ENCODE measurements around the gene HASPIN.
A peak's percentile ranks its signal among the peaks of the same experiment; 100 is the strongest.
"Not testable (repeated sequence)": the region's sequence is repeated elsewhere in the genome, so short reads cannot be mapped to it uniquely, and the experiment has no call there.

HASPIN gene

GRCh38 chr17:3689262-3690093 is 34.2 kb upstream of the HASPIN start:
- DNase-seq (no peak), ATAC-seq (replicated peaks) (no peak)
- Mint-ChIP-seq H3K9me3 (no peaks in the 10 kb centered on the region), H3K36me3 (ENCODE audit: insufficient read depth) (peaks cover 15% of the 10 kb centered on the region), H3K27ac (no peak overlapping the region), H3K27me3 (no peaks in the 10 kb centered on the region), H3K4me3 (no peak overlapping the region), H3K4me1 (ENCODE audit: low read depth in 2 of 2) (peaks cover 14 to 15% of the 10 kb centered on the region in 2 donors)

- Mint-ChIP-seq H3K36me3 (ENCODE audit: insufficient read depth) (peaks cover 11% of the 10 kb centered on the region), H3K4me3 (no peak overlapping the region), H3K9me3 (no peaks in the 10 kb centered on the region), H3K27me3 (no peaks in the 10 kb centered on the region), H3K27ac (peak overlapping the region in 1 of 2 donors; percentile 60), H3K4me1 (ENCODE audit: low read depth in 2 of 2) (peaks cover 16 to 20% of the 10 kb centered on the region in 2 donors)
- ATAC-seq (replicated peaks) (no peak), DNase-seq (no peak)
Observed at GRCh38 chr17:3690094-3690715, 33.5 kb upstream of the HASPIN start.

- Mint-ChIP-seq H3K4me3 (no peak overlapping the region), H3K27ac (no peak overlapping the region)
Observed at GRCh38 chr17:3691617-3692067, 32.1 kb upstream of the HASPIN start.

GRCh38 chr17:3692346-3692745 is 31.4 kb upstream of the HASPIN start:
- Mint-ChIP-seq H3K4me3 (no peak overlapping the region), H3K4me1 (ENCODE audit: low read depth in 2 of 2) (peaks cover 20 to 23% of the 10 kb centered on the region in 2 donors), H3K27me3 (no peaks in the 10 kb centered on the region), H3K36me3 (ENCODE audit: insufficient read depth) (peaks cover 17% of the 10 kb centered on the region), H3K27ac (no peak overlapping the region), H3K9me3 (no peaks in the 10 kb centered on the region)
- no peak for ATAC-seq (replicated peaks)
- DNase-seq, result no peak

More at GRCh38 chr17:3691617-3692067, 32.1 kb upstream of the HASPIN start:
- peaks cover 18 to 21% of the 10 kb centered on the region in 2 donors for H3K4me1 Mint-ChIP-seq (ENCODE audit: low read depth in 2 of 2)
- no peaks in the 10 kb centered on the region for H3K27me3 Mint-ChIP-seq
- no peak for DNase-seq
- peaks cover 14% of the 10 kb centered on the region for H3K36me3 Mint-ChIP-seq (ENCODE audit: insufficient read depth)
- H3K9me3 Mint-ChIP-seq, result no peaks in the 10 kb centered on the region
- ATAC-seq (replicated peaks), result no peak

GRCh38 chr17:3693141-3693540 is 30.6 kb upstream of the HASPIN start:
- Mint-ChIP-seq H3K27ac (peak overlapping the region in 1 of 2 donors; percentile 49), H3K4me3 (peak overlapping the region in 1 of 2 donors; percentile 12), H3K27me3 (no peaks in the 10 kb centered on the region), H3K9me3 (no peaks in the 10 kb centered on the region), H3K4me1 (ENCODE audit: low read depth in 2 of 2) (peaks cover 20 to 23% of the 10 kb centered on the region in 2 donors), H3K36me3 (ENCODE audit: insufficient read depth) (peaks cover 17% of the 10 kb centered on the region)
- DNase-seq, result no peak
- ATAC-seq (replicated peaks), result no peak

GRCh38 chr17:3693829-3694231 is 29.9 kb upstream of the HASPIN start:
- peak overlapping the region; percentile 28 to 79 for H3K27ac Mint-ChIP-seq
- H3K27me3 Mint-ChIP-seq, result no peaks in the 10 kb centered on the region
- H3K9me3 Mint-ChIP-seq, result no peaks in the 10 kb centered on the region
- peak; percentile 25 to 49 (median 45) for DNase-seq
- H3K4me1 Mint-ChIP-seq (ENCODE audit: low read depth in 2 of 2), result peaks cover 20 to 23% of the 10 kb centered on the region in 2 donors
- ATAC-seq (replicated peaks), result peak; percentile 75
- peaks cover 17% of the 10 kb centered on the region for H3K36me3 Mint-ChIP-seq (ENCODE audit: insufficient read depth)
- peak overlapping the region; percentile 86 to 91 for H3K4me3 Mint-ChIP-seq

- Mint-ChIP-seq H3K27me3 (no peaks in the 10 kb centered on the region), H3K9me3 (no peaks in the 10 kb centered on the region), H3K36me3 (ENCODE audit: insufficient read depth) (peaks cover 17% of the 10 kb centered on the region), H3K4me3 (peak overlapping the region; percentile 86 to 91), H3K4me1 (ENCODE audit: low read depth in 2 of 2) (peaks cover 17 to 23% of the 10 kb centered on the region in 2 donors), H3K27ac (peak overlapping the region; percentile 28 to 79)
- ATAC-seq (replicated peaks) (no peak), DNase-seq (no peak)
Observed at GRCh38 chr17:3695129-3695722, 28.5 kb upstream of the HASPIN start.

- Mint-ChIP-seq H3K9me3 (no peaks in the 10 kb centered on the region), H3K4me3 (peak within 1 kb of the TSS; percentile 86 to 91), H3K36me3 (ENCODE audit: insufficient read depth) (peaks cover 14% of the 10 kb centered on the region), H3K27ac (peak within 1 kb of the TSS; percentile 28 to 79), H3K4me1 (ENCODE audit: low read depth in 2 of 2) (peaks cover 17 to 23% of the 10 kb centered on the region in 2 donors), H3K27me3 (no peaks in the 10 kb centered on the region)
- ATAC-seq (replicated peaks), result peak; percentile 61
- DNase-seq, result peak; percentile 23 to 33 (median 27)
Observed at GRCh38 chr17:3695723-3696411, 27.8 kb upstream of the HASPIN start, which contains the start of gene P2RX5. TSS of gene P2RX5 (minus strand) at chr17:3696155. CDS start at chr17:3696005, 150 bp downstream.

GRCh38 chr17:3697103-3697476 is 26.6 kb upstream of the HASPIN start:
- Mint-ChIP-seq H3K4me3 (peak overlapping the region in 1 of 2 donors; percentile 91), H3K4me1 (ENCODE audit: low read depth in 2 of 2) (peaks cover 16 to 23% of the 10 kb centered on the region in 2 donors), H3K9me3 (no peaks in the 10 kb centered on the region), H3K27ac (peak overlapping the region in 1 of 2 donors; percentile 79), H3K27me3 (no peaks in the 10 kb centered on the region), H3K36me3 (ENCODE audit: insufficient read depth) (peaks cover 11% of the 10 kb centered on the region)
- DNase-seq, result no peak
- ATAC-seq (replicated peaks), result no peak

- no peak overlapping the region for H3K4me3 Mint-ChIP-seq
- H3K27me3 Mint-ChIP-seq, result no peaks in the 10 kb centered on the region
- DNase-seq (no peak), ATAC-seq (replicated peaks) (no peak)
- H3K27ac Mint-ChIP-seq, result no peak overlapping the region
- H3K9me3 Mint-ChIP-seq, result no peaks in the 10 kb centered on the region
- H3K36me3 Mint-ChIP-seq (ENCODE audit: insufficient read depth), result peaks cover 11% of the 10 kb centered on the region
- H3K4me1 Mint-ChIP-seq (ENCODE audit: low read depth in 2 of 2), result peaks cover 14 to 18% of the 10 kb centered on the region in 2 donors
Observed at GRCh38 chr17:3698139-3698538, 25.6 kb upstream of the HASPIN start.

GRCh38 chr17:3699951-3700350 is 23.8 kb upstream of the HASPIN start:
- H3K4me3 Mint-ChIP-seq, result no peak overlapping the region
- no peaks in the 10 kb centered on the region for H3K27me3 Mint-ChIP-seq
- no peak for DNase-seq
- peaks cover 9% of the 10 kb centered on the region for H3K36me3 Mint-ChIP-seq (ENCODE audit: insufficient read depth)
- no peak overlapping the region for H3K27ac Mint-ChIP-seq
- no peak for ATAC-seq (replicated peaks)
- H3K4me1 Mint-ChIP-seq (ENCODE audit: low read depth in 2 of 2), result peaks cover 4% of the 10 kb centered on the region in 2 donors
- H3K9me3 Mint-ChIP-seq, result no peaks in the 10 kb centered on the region

GRCh38 chr17:3702041-3702539 is 21.6 kb upstream of the HASPIN start:
- not testable (repeated sequence) for DNase-seq; H3K27ac Mint-ChIP-seq; H3K4me1 Mint-ChIP-seq (ENCODE audit: low read depth in 2 of 2); H3K27me3 Mint-ChIP-seq; H3K36me3 Mint-ChIP-seq (ENCODE audit: insufficient read depth); H3K4me3 Mint-ChIP-seq; H3K9me3 Mint-ChIP-seq; ATAC-seq (replicated peaks)
